A549 (cell line): ENCODE measurements around the gene SOX10. TPM values are rescaled to one million over a fixed set of nuclear protein-coding genes. Genes with fewer than 3 reads are reported as not detected.
A peak's percentile ranks its signal among the peaks of the same experiment; 100 is the strongest.

Experiments used
- ATAC-seq, 2 experiments: fragments of 200-7000 bp in 1 of 2; fragments of >200 bp in 1 of 2; cut with Nextera tagmentation in 1 of 2; cut with Tn5 transposase in 1 of 2; 3 replicates each; pipeline versions ENCODE4 v1.8.0 to v1.9.1; 2018 to 2020; ENCODE audit warnings: mild to moderate bottlenecking in 1 of 2, moderate library complexity in 1 of 2
- CTCF ChIA-PET: fragments of 300-600 bp; sonication (Branson Sonifier 250); formaldehyde crosslinking; extraction: SDS; loops from one replicate; lab custom pipeline; 2021; ENCODE audit warnings: antibody characterized with exemption, inconsistent platforms; lab: Yijun Ruan, JAX
- POLR2A ChIA-PET: fragments of 350-600 bp; formaldehyde crosslinking; extraction: SDS; loops from one replicate; lab custom pipeline; 2021; ENCODE audit warnings: antibody characterized with exemption, inconsistent platforms; lab: Yijun Ruan, JAX
- DNase-seq, 2 experiments: peaks; one replicate each; pipeline versions ENCODE4 v3.0.0 to v3.0.0-alpha.2; 2011 to 2016; ENCODE audit warnings: low read depth in 1 of 2, low spot score in 1 of 2
- FAIRE-seq: peaks from 2 replicates; lab custom pipeline; 2011; peaks lifted over from hg19 to GRCh38; lab: Jason Lieb, UNC
- H3K27ac ChIP-seq, 2 experiments: fragments of >200 bp; sonication (Bioruptor Twin); formaldehyde crosslinking; 3 replicates each; pipeline ENCODE4 v1.5.1; 2016 to 2017
- H3K4me1 ChIP-seq: fragments of >200 bp; sonication (Bioruptor Twin); formaldehyde crosslinking; 3 replicates; pipeline ENCODE4 v1.6.1; 2016
- H3K4me2 ChIP-seq: fragments of >200 bp; sonication (Bioruptor Twin); formaldehyde crosslinking; 3 replicates; pipeline ENCODE4 v1.6.1; 2016
- H3K4me3 ChIP-seq: fragments of >200 bp; sonication (Bioruptor Twin); formaldehyde crosslinking; 3 replicates; pipeline ENCODE4 v1.5.1; 2016
- H3K9me3 ChIP-seq: fragments of >200 bp; sonication (Bioruptor Twin); formaldehyde crosslinking; 3 replicates; pipeline ENCODE4 v1.6.1; 2016
- CBX2 ChIP-seq: fragments of 200-600 bp; sonication (generic); IDR thresholded peaks from 2 replicates; pipeline ENCODE4 v1.6.1; 2016; ENCODE audit warnings: low read depth, mild to moderate bottlenecking, borderline replicate concordance
- EHMT2 ChIP-seq: fragments of 200-600 bp; sonication (generic); IDR thresholded peaks from 2 replicates; pipeline ENCODE4 v1.6.1; 2016; ENCODE audit warnings: antibody characterized with exemption, low read depth, mild to moderate bottlenecking, moderate library complexity
- EP300 ChIP-seq, 2 experiments: fragments of >200 bp; sonication (Bioruptor Twin); formaldehyde crosslinking; IDR thresholded peaks; 2 replicates in 1 of 2; 3 replicates in 1 of 2; pipeline ENCODE4 v1.6.1; 2016 to 2017
- ESRRA ChIP-seq: fragments of 150-350 bp; IDR thresholded peaks from 2 replicates; pipeline ENCODE4 v1.6.1; 2014; ENCODE audit warnings: mild to moderate bottlenecking, low read length, borderline replicate concordance
- FOSB ChIP-seq: fragments of 250-450 bp; sonication (Bioruptor Pico); IDR thresholded peaks from 2 replicates; pipeline ENCODE4 v1.5.0; 2020; ENCODE audit warnings: mild to moderate bottlenecking, moderate library complexity
- FOSL2 ChIP-seq, 2 experiments: fragments of 450-650 bp in 1 of 2; fragments of >200 bp in 1 of 2; sonication (Bioruptor Twin) in 1 of 2; formaldehyde crosslinking; IDR thresholded peaks; 2 replicates each; pipeline versions ENCODE4 v1.5.0 to v1.6.1; 2016 to 2020; ENCODE audit warnings: mild to moderate bottlenecking in 1 of 2, moderate library complexity in 1 of 2
- HDAC2 ChIP-seq: fragments of 200-600 bp; sonication (generic); IDR thresholded peaks from 2 replicates; pipeline ENCODE4 v1.6.1; 2016
- HOXB5 ChIP-seq: fragments of 250-450 bp; sonication (Bioruptor Pico); IDR thresholded peaks from 2 replicates; pipeline ENCODE4 v1.5.0; 2020; ENCODE audit warnings: mild to moderate bottlenecking, moderate library complexity
- JUN ChIP-seq, 2 experiments: fragments of >200 bp; sonication (Bioruptor Twin); formaldehyde crosslinking; IDR thresholded peaks; 2 replicates in 1 of 2; 3 replicates in 1 of 2; pipeline ENCODE4 v1.6.1; 2016 to 2017
- KDM5A ChIP-seq: fragments of 200-600 bp; sonication (generic); IDR thresholded peaks from 2 replicates; pipeline ENCODE4 v1.6.1; 2016; ENCODE audit warnings: antibody characterized with exemption, mild to moderate bottlenecking
- MAZ ChIP-seq: fragments of 150-350 bp; IDR thresholded peaks from 2 replicates; pipeline ENCODE4 v1.6.1; 2014; ENCODE audit warnings: antibody characterized with exemption, low read depth, low read length, borderline replicate concordance
- NFE2L2 ChIP-seq: fragments of 150-350 bp; conservative IDR thresholded peaks from 2 replicates; pipeline ENCODE4 v1.6.1; 2014; ENCODE audit warnings: low read length
- POLR2AphosphoS2 ChIP-seq: conservative IDR thresholded peaks from 2 replicates; pipeline ENCODE4 v1.6.1; 2012; ENCODE audit warnings: low read length, improper control_type of control experiment, inconsistent platforms
- RARB ChIP-seq: fragments of 250-450 bp; sonication (Bioruptor Pico); IDR thresholded peaks from 2 replicates; pipeline ENCODE4 v1.8.0; 2021; ENCODE audit warnings: mild to moderate bottlenecking, moderate library complexity
- RCOR1 ChIP-seq: fragments of 150-350 bp; IDR thresholded peaks from 2 replicates; pipeline ENCODE4 v1.6.1; 2014; ENCODE audit warnings: antibody characterized with exemption, low read length, low read depth
- TFCP2L1 ChIP-seq: fragments of 250-450 bp; sonication (Bioruptor Pico); IDR thresholded peaks from 2 replicates; pipeline ENCODE4 v1.5.0; 2021; ENCODE audit warnings: mild to moderate bottlenecking
- WGBS: methylation state at CpG from one replicate; pipeline ENCODE4 v1.1.6; 2017; ENCODE audit errors: missing lambda C conversion rate; 5-methylcytosine and 5-hydroxymethylcytosine counted together
- polyA plus RNA-seq, 4 experiments: library from polyadenylated mRNA; depleted of rRNA in 3 of 4; stranded (reverse); fragments of >200 nt; fragmentation: RNase III in 1 of 4; extraction: RNeasy Plus Mini Kit Qiagen cat#74134 plus additional on column Dnase treatment in 1 of 4; gene quantifications; 2 replicates in 3 of 4; 3 replicates in 1 of 4; pipeline ENCODE4 v1.2.3, GENCODE V29; 2011 to 2017
- TF ChIP-seq, protein P1 (sequence below): fragments of 150-350 bp; IDR thresholded peaks from 2 replicates; pipeline ENCODE4 v1.6.1; 2014; ENCODE audit warnings: low read depth, mild to moderate bottlenecking, low read length
- TF ChIP-seq, protein P2 (sequence below): IDR thresholded peaks from 2 replicates; pipeline ENCODE4 v1.6.1; 2012
- TF ChIP-seq, protein P3 (sequence below): fragments of >200 bp; sonication (Bioruptor Twin); formaldehyde crosslinking; IDR thresholded peaks from 3 replicates; pipeline ENCODE4 v1.6.1; 2016
- TF ChIP-seq, protein P4 (sequence below): fragments of 250-450 bp; sonication (Bioruptor Pico); IDR thresholded peaks from 2 replicates; pipeline ENCODE4 v1.5.0; 2020; ENCODE audit warnings: low read depth, mild to moderate bottlenecking, moderate library complexity
- TF ChIP-seq, protein P5 (sequence below): fragments of >200 bp; sonication (Bioruptor Twin); formaldehyde crosslinking; IDR thresholded peaks from 2 replicates; pipeline ENCODE4 v1.6.1; 2016

The SOX10 gene
- polyA plus RNA-seq, 2 of the 4 experiments (the other 2 are of a cell fraction): not detected

DNA sequence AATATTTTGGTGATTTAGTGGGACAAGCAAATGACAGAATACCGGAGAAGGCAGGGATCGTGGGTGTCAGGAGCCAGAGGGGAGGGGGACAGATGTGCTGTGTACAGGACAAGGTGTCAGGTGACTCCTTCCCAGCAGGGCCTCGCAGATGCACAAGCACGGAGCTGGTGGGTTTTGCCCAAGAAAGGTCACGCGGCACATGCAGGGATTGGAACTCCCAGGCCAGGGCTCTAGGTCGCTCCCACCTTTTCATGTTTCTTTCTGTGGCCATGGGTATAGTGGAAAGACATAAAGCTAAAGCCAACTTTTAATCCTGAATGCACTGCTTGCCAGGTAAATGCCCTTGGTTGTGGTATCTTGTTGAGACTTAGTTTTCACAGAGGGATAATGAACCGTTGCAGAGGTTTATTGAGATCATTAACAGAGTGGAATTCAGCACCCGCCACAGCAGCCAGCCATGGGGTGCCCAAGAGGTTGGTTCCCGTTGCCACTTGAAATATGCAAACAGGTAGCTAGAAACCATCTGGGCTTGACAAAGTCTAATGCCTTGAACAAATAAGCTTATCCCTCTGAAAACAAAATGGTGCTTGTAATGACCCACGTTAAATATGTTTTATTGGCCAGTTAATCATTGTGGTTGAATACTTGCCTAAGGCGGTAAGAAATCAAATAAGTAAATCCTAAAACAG, 41.1 kb downstream of the SOX10 start:
- FAIRE-seq (no peak), DNase-seq (no peak), ATAC-seq (no peak)
- CTCF ChIA-PET: interaction anchor here (0.5 to 1.5 kb wide), 3 partner anchors 21 to 125 kb away, joined by 3 to 4 read pairs (median 3); no protein-coding TSS in a partner anchor
- no peaks in the 10 kb centered on the region for H3K4me1 ChIP-seq
- H3K27ac ChIP-seq: no peak overlapping the region
- H3K4me2 ChIP-seq: no peak overlapping the region
- no peaks in the 10 kb centered on the region for H3K9me3 ChIP-seq
- H3K4me3 ChIP-seq: no peak overlapping the region
- TF ChIP-seq JUN (IDR thresholded peaks at IDR 0.05) (no peak), MAZ (no peak), RARB (no peak), POLR2AphosphoS2 (no peak), FOSB (CRISPR knock-in tag) (no peak), EHMT2 (no peak), FOSL2 (IDR thresholded peaks at IDR 0.05) (no peak), FOSL2 (CRISPR knock-in tag; IDR thresholded peaks at IDR 0.05) (no peak), KDM5A (no peak), ESRRA (no peak), HOXB5 (CRISPR knock-in tag) (no peak)
- TF ChIP-seq, protein P1, sequence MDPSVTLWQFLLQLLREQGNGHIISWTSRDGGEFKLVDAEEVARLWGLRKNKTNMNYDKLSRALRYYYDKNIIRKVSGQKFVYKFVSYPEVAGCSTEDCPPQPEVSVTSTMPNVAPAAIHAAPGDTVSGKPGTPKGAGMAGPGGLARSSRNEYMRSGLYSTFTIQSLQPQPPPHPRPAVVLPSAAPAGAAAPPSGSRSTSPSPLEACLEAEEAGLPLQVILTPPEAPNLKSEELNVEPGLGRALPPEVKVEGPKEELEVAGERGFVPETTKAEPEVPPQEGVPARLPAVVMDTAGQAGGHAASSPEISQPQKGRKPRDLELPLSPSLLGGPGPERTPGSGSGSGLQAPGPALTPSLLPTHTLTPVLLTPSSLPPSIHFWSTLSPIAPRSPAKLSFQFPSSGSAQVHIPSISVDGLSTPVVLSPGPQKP: no peak
- TF ChIP-seq, protein P2, sequence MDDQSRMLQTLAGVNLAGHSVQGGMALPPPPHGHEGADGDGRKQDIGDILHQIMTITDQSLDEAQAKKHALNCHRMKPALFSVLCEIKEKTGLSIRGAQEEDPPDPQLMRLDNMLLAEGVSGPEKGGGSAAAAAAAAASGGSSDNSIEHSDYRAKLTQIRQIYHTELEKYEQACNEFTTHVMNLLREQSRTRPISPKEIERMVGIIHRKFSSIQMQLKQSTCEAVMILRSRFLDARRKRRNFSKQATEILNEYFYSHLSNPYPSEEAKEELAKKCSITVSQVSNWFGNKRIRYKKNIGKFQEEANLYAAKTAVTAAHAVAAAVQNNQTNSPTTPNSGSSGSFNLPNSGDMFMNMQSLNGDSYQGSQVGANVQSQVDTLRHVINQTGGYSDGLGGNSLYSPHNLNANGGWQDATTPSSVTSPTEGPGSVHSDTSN: no peak
- POLR2A ChIA-PET: no interaction called here
- WGBS: 91% methylated on average over 12 of the region's 12 CpGs

DNA sequence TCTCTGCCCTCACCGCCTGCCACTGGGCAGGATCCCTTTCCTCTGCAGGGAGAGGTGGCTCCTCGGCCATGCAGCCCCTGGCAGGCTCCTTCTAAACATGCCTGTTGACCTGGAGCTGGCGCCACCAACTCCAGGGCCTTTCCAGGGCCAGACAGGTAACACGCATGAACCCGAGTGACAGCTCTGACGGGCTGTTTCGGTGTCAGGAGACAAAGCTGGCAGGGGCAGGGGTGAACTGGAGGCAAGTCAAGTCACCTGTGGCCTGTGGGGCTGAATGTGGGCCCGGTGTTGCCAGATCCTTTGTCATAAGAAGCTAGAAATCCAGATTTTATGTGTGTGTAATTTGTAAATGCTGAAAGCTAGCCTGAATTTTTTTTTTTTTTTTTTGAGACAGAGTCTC, 42.2 kb downstream of the SOX10 start:
- TF ChIP-seq HDAC2 (no peak), NFE2L2 (no peak), EHMT2 (no peak), EP300 (IDR thresholded peaks at IDR 0.05) (no peak)
- TF ChIP-seq, protein P3, sequence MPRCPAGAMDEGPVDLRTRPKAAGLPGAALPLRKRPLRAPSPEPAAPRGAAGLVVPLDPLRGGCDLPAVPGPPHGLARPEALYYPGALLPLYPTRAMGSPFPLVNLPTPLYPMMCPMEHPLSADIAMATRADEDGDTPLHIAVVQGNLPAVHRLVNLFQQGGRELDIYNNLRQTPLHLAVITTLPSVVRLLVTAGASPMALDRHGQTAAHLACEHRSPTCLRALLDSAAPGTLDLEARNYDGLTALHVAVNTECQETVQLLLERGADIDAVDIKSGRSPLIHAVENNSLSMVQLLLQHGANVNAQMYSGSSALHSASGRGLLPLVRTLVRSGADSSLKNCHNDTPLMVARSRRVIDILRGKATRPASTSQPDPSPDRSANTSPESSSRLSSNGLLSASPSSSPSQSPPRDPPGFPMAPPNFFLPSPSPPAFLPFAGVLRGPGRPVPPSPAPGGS: no peak
- ChIA-PET CTCF (interaction anchor here (0.9 to 1.5 kb wide), 5 partner anchors 24 to 300 kb away, joined by 3 to 4 read pairs (median 3); no protein-coding TSS in a partner anchor), POLR2A (no interaction called here)
- H3K27ac ChIP-seq: no peak overlapping the region
- 94% methylated on average over 4 of the region's 8 CpGs for WGBS
- FAIRE-seq (no peak), ATAC-seq (no peak; a peak in 1 of 6 replicates), DNase-seq (no peak)
- H3K4me2 ChIP-seq: no peak overlapping the region
- H3K9me3 ChIP-seq: no peaks in the 10 kb centered on the region
- no peaks in the 10 kb centered on the region for H3K4me1 ChIP-seq
- H3K4me3 ChIP-seq: no peak overlapping the region

DNA sequence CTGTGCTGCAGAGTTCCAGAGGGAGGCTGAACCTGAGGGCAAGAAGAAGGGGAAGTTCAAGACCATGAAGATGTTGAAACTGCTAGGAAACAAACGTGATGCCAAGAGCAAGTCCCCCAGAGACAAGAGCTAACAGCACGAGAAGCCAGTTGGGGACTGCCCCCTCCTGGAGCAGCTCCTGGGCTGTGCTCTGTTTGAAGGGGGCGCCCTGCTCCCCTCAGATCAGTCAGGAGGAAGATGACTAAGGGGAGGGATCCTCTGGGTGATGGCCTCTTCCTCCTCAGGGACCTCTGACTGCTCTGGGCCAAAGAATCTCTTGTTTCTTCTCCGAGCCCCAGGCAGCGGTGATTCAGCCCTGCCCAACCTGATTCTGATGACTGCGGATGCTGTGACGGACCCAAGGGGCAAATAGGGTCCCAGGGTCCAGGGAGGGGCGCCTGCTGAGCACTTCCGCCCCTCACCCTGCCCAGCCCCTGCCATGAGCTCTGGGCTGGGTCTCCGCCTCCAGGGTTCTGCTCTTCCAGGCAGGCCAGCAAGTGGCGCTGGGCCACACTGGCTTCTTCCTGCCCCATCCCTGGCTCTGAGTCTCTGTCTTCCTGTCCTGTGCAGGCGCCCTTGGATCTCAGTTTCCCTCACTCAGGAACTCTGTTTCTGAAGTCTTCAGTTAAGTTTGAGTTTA, 43.5 kb downstream of the SOX10 start:
- WGBS: 78% methylated on average over 4 of the region's 12 CpGs
- CTCF ChIA-PET: interaction anchor here (0.6 to 1.3 kb wide), 3 partner anchors 19 to 299 kb away, joined by 3 read pairs; no protein-coding TSS in a partner anchor

More for the DNA sequence above, 43.5 kb downstream of the SOX10 start:
- Histone ChIP-seq H3K27ac (no peak overlapping the region), H3K9me3 (no peaks in the 10 kb centered on the region), H3K4me2 (no peak overlapping the region), H3K4me1 (no peaks in the 10 kb centered on the region), H3K4me3 (no peak overlapping the region)
- ATAC-seq: peak; percentile 37 to 47; a peak in 2 of 6 replicates
- no peak for DNase-seq
- TF ChIP-seq CBX2 (no peak), RCOR1 (no peak), TFCP2L1 (CRISPR knock-in tag) (no peak)
- TF ChIP-seq, protein P4, sequence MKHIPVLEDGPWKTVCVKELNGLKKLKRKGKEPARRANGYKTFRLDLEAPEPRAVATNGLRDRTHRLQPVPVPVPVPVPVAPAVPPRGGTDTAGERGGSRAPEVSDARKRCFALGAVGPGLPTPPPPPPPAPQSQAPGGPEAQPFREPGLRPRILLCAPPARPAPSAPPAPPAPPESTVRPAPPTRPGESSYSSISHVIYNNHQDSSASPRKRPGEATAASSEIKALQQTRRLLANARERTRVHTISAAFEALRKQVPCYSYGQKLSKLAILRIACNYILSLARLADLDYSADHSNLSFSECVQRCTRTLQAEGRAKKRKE (CRISPR knock-in tag): no peak
- TF ChIP-seq, protein P5, sequence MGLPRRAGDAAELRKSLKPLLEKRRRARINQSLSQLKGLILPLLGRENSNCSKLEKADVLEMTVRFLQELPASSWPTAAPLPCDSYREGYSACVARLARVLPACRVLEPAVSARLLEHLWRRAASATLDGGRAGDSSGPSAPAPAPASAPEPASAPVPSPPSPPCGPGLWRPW: no peak
- POLR2A ChIA-PET: no interaction called here
- no peak for FAIRE-seq
